ENCODE data around the gene ANLN.
"Not testable (repeated sequence)": the region's sequence is repeated elsewhere in the genome, so short reads cannot be mapped to it uniquely, and the experiment has no call there.

ANLN gene

DNA sequence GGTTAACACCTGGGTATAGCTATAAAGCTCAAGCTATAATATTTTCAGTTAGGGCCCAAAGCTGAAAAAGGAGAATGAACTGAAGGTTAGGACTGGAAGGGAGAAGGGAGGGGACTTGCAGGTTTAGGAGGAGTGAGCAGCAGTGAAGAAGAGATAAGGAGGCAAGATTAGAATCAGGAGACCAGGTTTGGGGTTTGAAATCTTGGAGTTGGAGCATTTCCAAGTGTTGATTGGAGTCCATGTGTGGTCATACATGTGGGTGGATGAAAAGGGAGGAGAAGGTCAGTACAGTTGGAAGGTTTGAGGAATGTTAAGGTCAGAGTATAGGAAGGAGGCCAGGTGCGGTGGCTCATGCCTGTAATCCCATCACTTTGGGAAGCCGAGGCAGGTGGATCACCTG, 8.6 kb upstream of the ANLN start:
- H3K9me2 ChIP-seq (replicated peaks; ENCODE audit: low read depth, low read length) = no peaks in the 10 kb centered on the region
- no peak overlapping the region for H3K4me3 ChIP-seq (ENCODE audit: low read length, poor library complexity, severe bottlenecking)
- H3K4me1 ChIP-seq (ENCODE audit: insufficient read depth, low read length, poor library complexity, severe bottlenecking) = no peaks in the 10 kb centered on the region
- no peaks in the 10 kb centered on the region for H3K27me3 ChIP-seq (ENCODE audit: insufficient read depth, low read length, poor library complexity, severe bottlenecking)
- H3K79me2 ChIP-seq (ENCODE audit: insufficient read depth, low read length) = no peaks in the 10 kb centered on the region
- H2AFZ ChIP-seq (ENCODE audit: low read length) = no peak overlapping the region
- no peaks in the 10 kb centered on the region for H3K36me3 ChIP-seq (ENCODE audit: insufficient read depth, low read length)
- H3K9me3 ChIP-seq (ENCODE audit: insufficient read depth, low read depth, low read length) = no peaks in the 10 kb centered on the region
- TF ChIP-seq, protein P1, sequence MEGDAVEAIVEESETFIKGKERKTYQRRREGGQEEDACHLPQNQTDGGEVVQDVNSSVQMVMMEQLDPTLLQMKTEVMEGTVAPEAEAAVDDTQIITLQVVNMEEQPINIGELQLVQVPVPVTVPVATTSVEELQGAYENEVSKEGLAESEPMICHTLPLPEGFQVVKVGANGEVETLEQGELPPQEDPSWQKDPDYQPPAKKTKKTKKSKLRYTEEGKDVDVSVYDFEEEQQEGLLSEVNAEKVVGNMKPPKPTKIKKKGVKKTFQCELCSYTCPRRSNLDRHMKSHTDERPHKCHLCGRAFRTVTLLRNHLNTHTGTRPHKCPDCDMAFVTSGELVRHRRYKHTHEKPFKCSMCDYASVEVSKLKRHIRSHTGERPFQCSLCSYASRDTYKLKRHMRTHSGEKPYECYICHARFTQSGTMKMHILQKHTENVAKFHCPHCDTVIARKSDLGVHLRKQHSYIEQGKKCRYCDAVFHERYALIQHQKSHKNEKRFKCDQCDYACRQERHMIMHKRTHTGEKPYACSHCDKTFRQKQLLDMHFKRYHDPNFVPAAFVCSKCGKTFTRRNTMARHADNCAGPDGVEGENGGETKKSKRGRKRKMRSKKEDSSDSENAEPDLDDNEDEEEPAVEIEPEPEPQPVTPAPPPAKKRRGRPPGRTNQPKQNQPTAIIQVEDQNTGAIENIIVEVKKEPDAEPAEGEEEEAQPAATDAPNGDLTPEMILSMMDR (conservative IDR thresholded peaks at IDR 0.05; ENCODE audit: low read length) = no peak
- no peak for TF ChIP-seq EZH2phosphoT487 (IDR thresholded peaks at IDR 0.05; ENCODE audit: borderline replicate concordance)
- no peaks in the 10 kb centered on the region for H4K20me1 ChIP-seq (ENCODE audit: insufficient read depth, low read length, poor library complexity, severe bottlenecking)
- H3K9ac ChIP-seq (ENCODE audit: low read depth, low read length, poor library complexity, severe bottlenecking) = no peak overlapping the region
- H3F3A ChIP-seq (ENCODE audit: low read depth) = no peaks in the 10 kb centered on the region
- H3K4me2 ChIP-seq (ENCODE audit: low read depth, low read length, poor library complexity, severe bottlenecking) = no peak overlapping the region

DNA sequence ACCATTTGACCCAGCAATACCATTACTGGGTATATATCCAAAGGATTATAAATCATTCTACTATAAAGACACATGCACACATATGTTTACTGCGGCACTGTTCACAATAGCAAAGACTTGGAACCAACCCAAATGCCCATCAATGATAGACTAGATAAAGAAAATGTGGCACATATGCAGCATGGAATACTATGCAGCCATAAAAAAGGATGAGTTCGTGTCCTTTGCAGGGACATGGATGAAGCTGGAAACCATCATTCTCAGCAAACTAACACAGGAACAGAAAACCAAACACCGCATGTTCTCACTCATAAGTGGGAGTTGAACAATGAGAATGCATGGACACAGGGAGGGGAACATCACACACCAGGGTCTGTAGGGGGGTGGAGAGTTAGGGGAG, 6.4 kb upstream of the ANLN start:
- not testable (repeated sequence) for H3K79me2 ChIP-seq (ENCODE audit: insufficient read depth, low read length); H3K4me2 ChIP-seq (ENCODE audit: low read depth, low read length, poor library complexity, severe bottlenecking); H3K4me3 ChIP-seq (ENCODE audit: low read length, poor library complexity, severe bottlenecking); H3K36me3 ChIP-seq (ENCODE audit: insufficient read depth, low read length); H3K9me2 ChIP-seq (replicated peaks; ENCODE audit: low read depth, low read length); H3K9ac ChIP-seq (ENCODE audit: low read depth, low read length, poor library complexity, severe bottlenecking); H2AFZ ChIP-seq (ENCODE audit: low read length); H3K4me1 ChIP-seq (ENCODE audit: insufficient read depth, low read length, poor library complexity, severe bottlenecking); H3K27me3 ChIP-seq (ENCODE audit: insufficient read depth, low read length, poor library complexity, severe bottlenecking); H3K9me3 ChIP-seq (ENCODE audit: insufficient read depth, low read depth, low read length); H3F3A ChIP-seq (ENCODE audit: low read depth); H4K20me1 ChIP-seq (ENCODE audit: insufficient read depth, low read length, poor library complexity, severe bottlenecking)

DNA sequence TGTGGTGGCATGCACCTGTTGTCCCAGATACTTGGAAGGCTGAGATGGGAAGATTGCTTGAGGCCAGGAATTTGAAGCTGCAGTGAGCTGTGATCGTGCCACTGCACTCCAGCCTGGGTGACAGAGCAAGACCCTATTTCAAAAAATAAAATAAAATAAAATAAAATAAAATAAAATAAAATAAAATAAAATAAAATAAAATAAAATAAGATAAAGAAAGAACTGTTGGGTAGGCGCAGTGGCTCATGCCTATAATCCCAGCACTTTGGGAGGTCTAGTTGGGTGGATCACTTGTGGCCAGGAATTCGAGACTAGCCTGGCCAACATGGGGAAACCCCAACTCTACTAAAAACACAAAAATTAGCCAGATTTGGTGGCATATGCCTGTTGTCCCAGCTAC, 4.0 kb upstream of the ANLN start:
- H3K36me3 ChIP-seq (ENCODE audit: insufficient read depth, low read length); H3K27me3 ChIP-seq (ENCODE audit: insufficient read depth, low read length, poor library complexity, severe bottlenecking); H4K20me1 ChIP-seq (ENCODE audit: insufficient read depth, low read length, poor library complexity, severe bottlenecking); H3K9me2 ChIP-seq (replicated peaks; ENCODE audit: low read depth, low read length); H2AFZ ChIP-seq (ENCODE audit: low read length); H3K4me3 ChIP-seq (ENCODE audit: low read length, poor library complexity, severe bottlenecking); H3K9me3 ChIP-seq (ENCODE audit: insufficient read depth, low read depth, low read length); H3K9ac ChIP-seq (ENCODE audit: low read depth, low read length, poor library complexity, severe bottlenecking); H3K4me2 ChIP-seq (ENCODE audit: low read depth, low read length, poor library complexity, severe bottlenecking); H3F3A ChIP-seq (ENCODE audit: low read depth); H3K79me2 ChIP-seq (ENCODE audit: insufficient read depth, low read length): not testable (repeated sequence)
- peaks cover 11% of the 10 kb centered on the region for H3K4me1 ChIP-seq (ENCODE audit: insufficient read depth, low read length, poor library complexity, severe bottlenecking)

DNA sequence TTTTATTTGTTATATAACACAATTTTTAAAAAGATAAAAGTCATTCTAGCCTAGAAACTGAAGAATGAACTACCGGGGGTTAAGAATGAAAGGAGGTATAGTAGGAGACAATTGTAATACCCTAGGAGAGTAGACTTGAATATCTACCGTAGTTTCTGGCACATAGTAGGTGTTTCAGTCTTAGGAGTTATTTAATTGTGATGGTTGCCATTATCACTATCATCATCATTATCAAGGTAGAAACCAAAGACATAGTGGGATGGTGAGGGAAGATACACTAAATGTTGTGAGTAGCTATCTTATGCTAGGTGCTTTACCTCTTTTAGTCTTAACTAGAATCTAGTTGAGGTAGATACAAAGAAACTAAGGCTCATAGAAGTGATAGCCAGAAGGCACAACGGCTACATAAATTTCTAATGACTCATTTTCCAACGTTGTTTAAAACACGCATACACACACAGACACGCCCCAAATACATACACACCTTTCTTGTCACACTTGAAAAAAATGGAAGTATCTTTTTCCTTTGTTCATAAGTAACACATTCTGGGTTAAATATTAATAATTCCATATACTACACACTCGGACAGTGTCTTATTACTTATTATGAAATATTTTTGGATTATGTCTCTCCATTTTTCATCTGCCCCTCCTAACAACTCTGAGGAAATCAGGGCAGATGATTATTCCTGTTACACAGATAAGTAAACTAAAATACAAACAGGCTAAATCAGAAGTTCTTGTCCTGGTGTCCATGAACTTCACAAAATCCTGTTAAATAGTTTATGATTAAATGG, 2.0 kb upstream of the ANLN start:
- Histone ChIP-seq H3K9me3 (ENCODE audit: insufficient read depth, low read depth, low read length) (no peaks in the 10 kb centered on the region), H3K36me3 (ENCODE audit: insufficient read depth, low read length) (no peaks in the 10 kb centered on the region), H2AFZ (ENCODE audit: low read length) (no peak overlapping the region), H3K4me2 (ENCODE audit: low read depth, low read length, poor library complexity, severe bottlenecking) (no peak overlapping the region), H3F3A (ENCODE audit: low read depth) (no peaks in the 10 kb centered on the region), H3K9me2 (replicated peaks; ENCODE audit: low read depth, low read length) (no peaks in the 10 kb centered on the region), H4K20me1 (ENCODE audit: insufficient read depth, low read length, poor library complexity, severe bottlenecking) (peaks cover 19% of the 10 kb centered on the region), H3K79me2 (ENCODE audit: insufficient read depth, low read length) (peaks cover 29% of the 10 kb centered on the region), H3K4me1 (ENCODE audit: insufficient read depth, low read length, poor library complexity, severe bottlenecking) (peaks cover 28% of the 10 kb centered on the region), H3K27me3 (ENCODE audit: insufficient read depth, low read length, poor library complexity, severe bottlenecking) (no peaks in the 10 kb centered on the region), H3K9ac (ENCODE audit: low read depth, low read length, poor library complexity, severe bottlenecking) (no peak overlapping the region), H3K4me3 (ENCODE audit: low read length, poor library complexity, severe bottlenecking) (no peak overlapping the region)
- no peak for TF ChIP-seq EZH2phosphoT487 (IDR thresholded peaks at IDR 0.05; ENCODE audit: borderline replicate concordance)
- TF ChIP-seq, protein P1 (conservative IDR thresholded peaks at IDR 0.05; ENCODE audit: low read length) = no peak

Measured in Loucy (cell line).